NT2/D1 (cell line): ENCODE results near the gene MFGE8.
"Not testable (repeated sequence)": the region's sequence is repeated elsewhere in the genome, so short reads cannot be mapped to it uniquely, and the experiment has no call there.

ENCODE experiments used
- SUZ12 ChIP-seq: IDR thresholded peaks from 2 replicates; pipeline ENCODE4 v1.6.1; 2011; ENCODE audit not compliant: insufficient read length, insufficient read depth; ENCODE audit errors: extremely low read depth
- YY1 ChIP-seq: IDR thresholded peaks from 2 replicates; pipeline ENCODE4 v1.6.1; 2011; ENCODE audit not compliant: insufficient read length, insufficient read depth
- ZNF274 ChIP-seq: IDR thresholded peaks from 2 replicates; pipeline ENCODE4 v1.6.1; 2011; ENCODE audit warnings: mild to moderate bottlenecking, low read depth, low read length

DNA sequence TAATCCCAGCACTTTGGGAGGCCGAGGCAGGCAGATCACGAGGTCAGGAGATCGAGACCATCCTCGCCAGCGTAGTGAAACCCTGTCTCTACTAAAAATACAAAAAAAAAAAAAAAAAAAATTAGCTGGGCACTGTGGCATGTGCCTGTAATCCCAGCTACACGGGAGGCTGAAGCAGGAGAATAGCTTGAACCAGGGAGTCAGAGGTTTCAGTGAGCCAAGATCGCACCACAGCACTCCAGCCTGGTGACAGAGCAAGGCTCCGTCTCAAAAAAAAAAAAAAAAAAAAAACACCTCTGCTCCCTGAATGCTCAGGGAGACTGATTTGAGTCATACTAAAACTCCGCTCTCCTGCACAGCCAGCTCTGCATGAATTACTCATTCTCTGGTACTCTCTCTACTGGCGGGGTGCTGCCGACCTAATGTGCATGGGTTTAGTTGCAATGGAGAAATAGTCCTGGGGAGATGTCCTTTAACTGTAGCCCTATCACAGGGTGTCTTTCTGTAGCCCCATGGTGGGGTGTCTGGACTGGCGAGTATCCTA, 7.8 kb upstream of the MFGE8 start:
- not testable (repeated sequence) for TF ChIP-seq SUZ12, YY1, ZNF274
